K562 (cell line): ENCODE measurements around the gene ACAP3. TPM values are rescaled to one million over a fixed set of nuclear protein-coding genes. Genes with fewer than 3 reads are reported as not detected.

Source experiments
- CREBBP ChIP-seq: IDR thresholded peaks from one replicate; pipeline ENCODE4 v1.6.1; 2012; ENCODE audit warnings: low read depth, mild to moderate bottlenecking, control low read depth, inconsistent platforms, low read length
- DDX20 ChIP-seq: fragments of 450-650 bp; IDR thresholded peaks from 2 replicates; pipeline ENCODE4 v1.6.1; 2016; ENCODE audit warnings: missing genetic modification characterization, low read depth, mild to moderate bottlenecking, missing compliant biosample characterization, moderate library complexity
- KDM5B ChIP-seq: fragments of 200-600 bp; sonication (generic); IDR thresholded peaks from 2 replicates; pipeline ENCODE4 v1.6.1; 2012; ENCODE audit warnings: low read depth, mild to moderate bottlenecking, moderate library complexity, low read length, control low read depth, inconsistent platforms; ENCODE audit not compliant: insufficient replicate concordance
- MCM7 ChIP-seq, 2 experiments: fragments of 450-650 bp; IDR thresholded peaks; 2 replicates each; pipeline ENCODE4 v1.6.1; 2016 to 2018
- PHB ChIP-seq: fragments of 250-450 bp; sonication (Bioruptor Pico); IDR thresholded peaks from 2 replicates; pipeline ENCODE4 v1.5.0; 2021
- RBFOX2 ChIP-seq: fragments of 200-400 bp; formaldehyde crosslinking; IDR thresholded peaks from 2 replicates; pipeline ENCODE4 v1.6.1; 2017; ENCODE audit warnings: low read depth, mild to moderate bottlenecking, low read length, moderate library complexity
- RBM15 ChIP-seq: fragments of 200-400 bp; formaldehyde crosslinking; IDR thresholded peaks from 2 replicates; pipeline ENCODE4 v1.6.1; 2018; ENCODE audit warnings: mild to moderate bottlenecking, low read length, moderate library complexity; ENCODE audit not compliant: insufficient read depth
- RFX7 ChIP-seq: fragments of 250-450 bp; sonication (Bioruptor Pico); IDR thresholded peaks from 2 replicates; pipeline ENCODE4 v1.5.1; 2021; ENCODE audit warnings: mild to moderate bottlenecking
- SAP30 ChIP-seq: fragments of 200-600 bp; sonication (generic); IDR thresholded peaks from 2 replicates; pipeline ENCODE4 v1.6.1; 2012; ENCODE audit warnings: borderline replicate concordance, low read depth, mild to moderate bottlenecking, moderate library complexity, low read length, control low read depth, inconsistent platforms; ENCODE audit not compliant: insufficient read depth, poor library complexity, severe bottlenecking
- SPI1 ChIP-seq: IDR thresholded peaks from 2 replicates; pipeline ENCODE4 v1.6.1; 2011; ENCODE audit warnings: low read depth, low read length, control low read depth, borderline replicate concordance
- polyA plus RNA-seq, 8 experiments: library from polyadenylated mRNA; depleted of rRNA in 4 of 8; stranded (reverse) in 5 of 8; unstranded in 3 of 8; fragments of >200 nt; fragmentation: Nextera tagmentation in 2 of 8; fragmentation: Illumina TruSeq in 1 of 8; extraction: Ambion mirVana in 2 of 8; extraction: Trizol in 1 of 8; gene quantifications; 2 replicates each; pipeline versions ENCODE4 v1.2.1 to v1.2.3, GENCODE V29; 2011 to 2014; ENCODE audit warnings: inconsistent platforms in 1 of 8, missing spikeins in 1 of 8
- total RNA-seq, 7 experiments: library from RNA; depleted of rRNA in 6 of 7; stranded (reverse); fragments of >200 nt in 6 of 7; fragmentation: Illumina TruSeq in 2 of 7; extraction: Trizol in 2 of 7; gene quantifications; 2 replicates each; pipeline versions ENCODE4 v1.2.1 to v1.2.3, GENCODE V29; 2011 to 2021; ENCODE audit warnings: low replicate concordance in 1 of 7
- TF ChIP-seq, protein P1 (sequence below): sonication (generic); formaldehyde crosslinking; IDR thresholded peaks from 2 replicates; pipeline ENCODE4 v1.8.0; 2022; ENCODE audit warnings: mild to moderate bottlenecking, missing genetic modification reagents
- TF ChIP-seq, protein P2 (sequence below): sonication (generic); formaldehyde crosslinking; IDR thresholded peaks from 2 replicates; pipeline ENCODE4 v1.5.0; 2020; ENCODE audit warnings: missing genetic modification reagents
- TF ChIP-seq, protein P3 (sequence below), 2 experiments: fragments of 450-650 bp in 1 of 2; sonication (generic) in 1 of 2; formaldehyde crosslinking; conservative IDR thresholded peaks; 2 replicates each; pipeline versions ENCODE4 v1.4.0 to v1.8.1; 2020 to 2022; ENCODE audit warnings: mild to moderate bottlenecking in 1 of 2, missing genetic modification reagents in 1 of 2
- TF ChIP-seq, protein P4 (sequence below), 2 experiments: IDR thresholded peaks; 2 replicates each; pipeline ENCODE4 v1.6.1; 2011; ENCODE audit warnings: borderline replicate concordance in 1 of 2, control low read depth in 1 of 2, low read depth in 1 of 2, low read length in 1 of 2, mild to moderate bottlenecking in 1 of 2, mixed read lengths in 1 of 2, moderate library complexity in 1 of 2; ENCODE audit not compliant: insufficient read depth in 1 of 2, insufficient read length in 1 of 2, poor library complexity in 1 of 2, severe bottlenecking in 1 of 2; ENCODE audit errors: extremely low read depth in 1 of 2
- TF ChIP-seq, protein P5 (sequence below), 3 experiments: IDR thresholded peaks in 2 of 3; conservative IDR thresholded peaks in 1 of 3; 2 replicates each; pipeline ENCODE4 v1.5.1; 2011 to 2012; ENCODE audit warnings: low read length in 3 of 3, mild to moderate bottlenecking in 3 of 3, control low read depth in 2 of 3, improper control_type of control experiment in 1 of 3, inconsistent platforms in 1 of 3, low read depth in 1 of 3, mixed read lengths in 1 of 3, moderate library complexity in 1 of 3; ENCODE audit not compliant: insufficient read depth in 2 of 3

The ACAP3 gene
- total and polyA plus RNA-seq, 9 of the 15 experiments (the other 6 are each of a cell fraction or from before 2014, with no cell fraction given) = 0.01 to 49.0 (median 12.0) TPM

DNA sequence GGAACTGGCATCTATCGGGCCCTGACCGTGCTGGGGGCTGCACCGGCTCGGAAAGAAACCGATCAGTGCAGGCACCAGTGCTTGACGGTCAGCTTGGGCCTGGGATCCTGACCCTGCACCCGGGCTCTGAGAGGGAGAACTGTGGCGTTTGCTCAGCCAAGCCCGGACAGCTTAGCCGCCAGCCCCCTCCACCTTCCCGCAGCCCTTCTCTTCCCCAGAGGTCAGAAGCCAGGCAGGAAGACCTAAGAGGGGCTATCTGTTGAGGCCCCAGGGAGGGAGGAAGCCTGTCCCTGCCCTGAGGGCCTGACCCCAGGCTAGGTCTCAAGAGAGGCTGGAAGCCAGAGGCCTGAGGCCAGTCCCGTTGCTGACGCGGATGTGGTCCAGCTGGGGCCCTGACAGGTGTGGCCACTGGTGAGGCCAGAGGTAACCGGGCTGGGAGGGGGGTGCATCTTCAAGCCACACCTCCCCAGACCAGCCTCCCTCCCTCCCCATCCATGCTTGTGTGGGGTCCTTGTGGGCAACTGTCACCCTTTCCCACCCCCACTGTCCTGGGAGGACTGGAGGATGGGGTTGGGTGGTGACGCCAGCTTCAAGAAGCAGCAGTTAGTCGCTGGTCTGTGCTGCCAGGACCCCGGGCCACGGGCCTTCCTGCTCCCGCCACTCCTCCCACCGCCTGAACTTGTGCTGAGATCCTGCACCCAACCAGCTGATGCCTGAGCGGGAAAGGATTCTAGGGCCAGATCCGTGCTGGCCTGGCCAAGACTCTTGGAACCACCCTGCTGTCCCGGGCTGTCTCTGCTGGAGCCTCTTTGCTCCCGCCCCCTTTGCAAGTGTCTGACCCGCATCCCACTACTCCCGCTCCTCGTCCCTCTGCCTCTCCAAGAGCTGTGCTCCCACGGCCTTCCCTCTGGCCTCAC is 44.0 kb upstream of the ACAP3 start (continued):
- TF ChIP-seq, protein P1, sequence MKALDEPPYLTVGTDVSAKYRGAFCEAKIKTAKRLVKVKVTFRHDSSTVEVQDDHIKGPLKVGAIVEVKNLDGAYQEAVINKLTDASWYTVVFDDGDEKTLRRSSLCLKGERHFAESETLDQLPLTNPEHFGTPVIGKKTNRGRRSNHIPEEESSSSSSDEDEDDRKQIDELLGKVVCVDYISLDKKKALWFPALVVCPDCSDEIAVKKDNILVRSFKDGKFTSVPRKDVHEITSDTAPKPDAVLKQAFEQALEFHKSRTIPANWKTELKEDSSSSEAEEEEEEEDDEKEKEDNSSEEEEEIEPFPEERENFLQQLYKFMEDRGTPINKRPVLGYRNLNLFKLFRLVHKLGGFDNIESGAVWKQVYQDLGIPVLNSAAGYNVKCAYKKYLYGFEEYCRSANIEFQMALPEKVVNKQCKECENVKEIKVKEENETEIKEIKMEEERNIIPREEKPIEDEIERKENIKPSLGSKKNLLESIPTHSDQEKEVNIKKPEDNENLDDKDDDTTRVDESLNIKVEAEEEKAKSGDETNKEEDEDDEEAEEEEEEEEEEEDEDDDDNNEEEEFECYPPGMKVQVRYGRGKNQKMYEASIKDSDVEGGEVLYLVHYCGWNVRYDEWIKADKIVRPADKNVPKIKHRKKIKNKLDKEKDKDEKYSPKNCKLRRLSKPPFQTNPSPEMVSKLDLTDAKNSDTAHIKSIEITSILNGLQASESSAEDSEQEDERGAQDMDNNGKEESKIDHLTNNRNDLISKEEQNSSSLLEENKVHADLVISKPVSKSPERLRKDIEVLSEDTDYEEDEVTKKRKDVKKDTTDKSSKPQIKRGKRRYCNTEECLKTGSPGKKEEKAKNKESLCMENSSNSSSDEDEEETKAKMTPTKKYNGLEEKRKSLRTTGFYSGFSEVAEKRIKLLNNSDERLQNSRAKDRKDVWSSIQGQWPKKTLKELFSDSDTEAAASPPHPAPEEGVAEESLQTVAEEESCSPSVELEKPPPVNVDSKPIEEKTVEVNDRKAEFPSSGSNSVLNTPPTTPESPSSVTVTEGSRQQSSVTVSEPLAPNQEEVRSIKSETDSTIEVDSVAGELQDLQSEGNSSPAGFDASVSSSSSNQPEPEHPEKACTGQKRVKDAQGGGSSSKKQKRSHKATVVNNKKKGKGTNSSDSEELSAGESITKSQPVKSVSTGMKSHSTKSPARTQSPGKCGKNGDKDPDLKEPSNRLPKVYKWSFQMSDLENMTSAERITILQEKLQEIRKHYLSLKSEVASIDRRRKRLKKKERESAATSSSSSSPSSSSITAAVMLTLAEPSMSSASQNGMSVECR = 0 out of 2 replicates have a peak, but pooled peaks have one; percentile 37
- no peak for TF ChIP-seq RFX7 (CRISPR knock-in tag)
- TF ChIP-seq RBM15 = no peak
- TF ChIP-seq, protein P2, sequence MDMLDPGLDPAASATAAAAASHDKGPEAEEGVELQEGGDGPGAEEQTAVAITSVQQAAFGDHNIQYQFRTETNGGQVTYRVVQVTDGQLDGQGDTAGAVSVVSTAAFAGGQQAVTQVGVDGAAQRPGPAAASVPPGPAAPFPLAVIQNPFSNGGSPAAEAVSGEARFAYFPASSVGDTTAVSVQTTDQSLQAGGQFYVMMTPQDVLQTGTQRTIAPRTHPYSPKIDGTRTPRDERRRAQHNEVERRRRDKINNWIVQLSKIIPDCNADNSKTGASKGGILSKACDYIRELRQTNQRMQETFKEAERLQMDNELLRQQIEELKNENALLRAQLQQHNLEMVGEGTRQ (CRISPR knock-in tag) = no peak
- no peak for TF ChIP-seq SPI1
- no peak for TF ChIP-seq CREBBP
- TF ChIP-seq, protein P3, sequence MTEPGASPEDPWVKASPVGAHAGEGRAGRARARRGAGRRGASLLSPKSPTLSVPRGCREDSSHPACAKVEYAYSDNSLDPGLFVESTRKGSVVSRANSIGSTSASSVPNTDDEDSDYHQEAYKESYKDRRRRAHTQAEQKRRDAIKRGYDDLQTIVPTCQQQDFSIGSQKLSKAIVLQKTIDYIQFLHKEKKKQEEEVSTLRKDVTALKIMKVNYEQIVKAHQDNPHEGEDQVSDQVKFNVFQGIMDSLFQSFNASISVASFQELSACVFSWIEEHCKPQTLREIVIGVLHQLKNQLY (CRISPR knock-in tag; conservative IDR thresholded peaks at IDR 0.05) = no peak
- TF ChIP-seq, protein P4, sequence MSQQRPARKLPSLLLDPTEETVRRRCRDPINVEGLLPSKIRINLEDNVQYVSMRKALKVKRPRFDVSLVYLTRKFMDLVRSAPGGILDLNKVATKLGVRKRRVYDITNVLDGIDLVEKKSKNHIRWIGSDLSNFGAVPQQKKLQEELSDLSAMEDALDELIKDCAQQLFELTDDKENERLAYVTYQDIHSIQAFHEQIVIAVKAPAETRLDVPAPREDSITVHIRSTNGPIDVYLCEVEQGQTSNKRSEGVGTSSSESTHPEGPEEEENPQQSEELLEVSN (IDR thresholded peaks at IDR 0.05; ENCODE audit: borderline replicate concordance in 1 of 2, extremely low read depth in 1 of 2, insufficient read depth in 1 of 2, insufficient read length in 1 of 2, low read depth in 1 of 2, low read length in 1 of 2, poor library complexity in 1 of 2, severe bottlenecking in 1 of 2) = peak in 1 of 2 experiments; percentile 30
- peak; percentile 47 for TF ChIP-seq KDM5B
- TF ChIP-seq SAP30 = no peak
- TF ChIP-seq RBFOX2 = peak; percentile 65
- TF ChIP-seq PHB (CRISPR knock-in tag) = peak; percentile 72; the same call in 1 of the 2 replicates
- no peak for TF ChIP-seq MCM7 (IDR thresholded peaks at IDR 0.05)
- TF ChIP-seq DDX20 (tag) = no peak
- TF ChIP-seq, protein P5, sequence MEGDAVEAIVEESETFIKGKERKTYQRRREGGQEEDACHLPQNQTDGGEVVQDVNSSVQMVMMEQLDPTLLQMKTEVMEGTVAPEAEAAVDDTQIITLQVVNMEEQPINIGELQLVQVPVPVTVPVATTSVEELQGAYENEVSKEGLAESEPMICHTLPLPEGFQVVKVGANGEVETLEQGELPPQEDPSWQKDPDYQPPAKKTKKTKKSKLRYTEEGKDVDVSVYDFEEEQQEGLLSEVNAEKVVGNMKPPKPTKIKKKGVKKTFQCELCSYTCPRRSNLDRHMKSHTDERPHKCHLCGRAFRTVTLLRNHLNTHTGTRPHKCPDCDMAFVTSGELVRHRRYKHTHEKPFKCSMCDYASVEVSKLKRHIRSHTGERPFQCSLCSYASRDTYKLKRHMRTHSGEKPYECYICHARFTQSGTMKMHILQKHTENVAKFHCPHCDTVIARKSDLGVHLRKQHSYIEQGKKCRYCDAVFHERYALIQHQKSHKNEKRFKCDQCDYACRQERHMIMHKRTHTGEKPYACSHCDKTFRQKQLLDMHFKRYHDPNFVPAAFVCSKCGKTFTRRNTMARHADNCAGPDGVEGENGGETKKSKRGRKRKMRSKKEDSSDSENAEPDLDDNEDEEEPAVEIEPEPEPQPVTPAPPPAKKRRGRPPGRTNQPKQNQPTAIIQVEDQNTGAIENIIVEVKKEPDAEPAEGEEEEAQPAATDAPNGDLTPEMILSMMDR (IDR thresholded peaks at IDR 0.05 in 2 of 3, conservative IDR thresholded peaks at IDR 0.05 in 1 of 3; ENCODE audit: insufficient read depth in 2 of 3, low read depth in 1 of 3, low read length in 3 of 3) = no peak
